HG02763 (cell line): ENCODE measurements around the gene ATRNL1.

Experiments used
- ATAC-seq: cut with Tn5 transposase; IDR thresholded peaks from one replicate; pipeline ENCODE4 v1.9.1; 2021; ENCODE audit warnings: mild to moderate bottlenecking, moderate library complexity; ENCODE audit not compliant: unreplicated experiment

Gene ATRNL1

GRCh38 chr10:115829521-115830205, 736.5 kb downstream of the ATRNL1 start:
- ATAC-seq = no peak

- no peak for ATAC-seq
Observed at GRCh38 chr10:115830265-115830970, 737.3 kb downstream of the ATRNL1 start.

GRCh38 chr10:115831016-115831415, 737.9 kb downstream of the ATRNL1 start:
- ATAC-seq = no peak

DNA sequence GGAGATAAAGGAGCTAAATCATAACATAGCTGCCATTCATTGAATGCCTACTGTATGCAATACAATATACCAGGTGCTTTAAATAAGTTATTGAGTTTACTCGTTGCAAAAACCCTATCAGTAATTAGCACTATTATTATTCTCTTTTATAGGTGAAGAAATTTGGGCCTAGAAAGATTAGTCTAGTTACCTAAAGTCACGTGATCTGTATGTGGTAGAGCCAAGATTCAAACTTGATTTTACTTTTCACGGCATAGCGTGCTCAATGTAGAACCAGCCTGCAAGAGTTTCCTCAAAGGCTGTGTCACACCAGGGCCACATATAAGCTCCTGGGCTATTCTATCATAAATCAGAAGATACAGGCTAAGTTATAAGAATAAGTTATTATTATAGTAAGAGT, 740.0 kb downstream of the ATRNL1 start:
- ATAC-seq = no peak

DNA sequence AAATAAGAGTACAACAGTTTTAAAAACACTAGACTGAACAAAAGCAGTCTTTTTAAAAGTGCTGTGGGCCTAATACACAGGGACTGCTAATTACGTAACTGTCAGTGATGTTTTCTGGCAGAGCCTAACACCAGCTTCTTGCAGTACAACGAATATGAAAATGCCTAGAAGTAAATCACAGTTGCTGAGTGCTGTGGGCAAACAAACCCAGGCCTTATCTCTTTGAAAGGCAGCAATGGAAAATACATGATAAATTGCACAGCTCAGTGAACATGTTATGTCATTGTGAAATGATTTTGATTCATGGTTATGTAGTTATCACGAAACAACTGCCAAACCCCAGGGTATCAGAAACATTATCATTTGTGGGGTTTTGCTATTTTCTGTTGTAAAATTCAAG, 751.4 kb downstream of the ATRNL1 start:
- no peak for ATAC-seq

- ATAC-seq = no peak
Observed at GRCh38 chr10:115845921-115846320, 752.8 kb downstream of the ATRNL1 start.

DNA sequence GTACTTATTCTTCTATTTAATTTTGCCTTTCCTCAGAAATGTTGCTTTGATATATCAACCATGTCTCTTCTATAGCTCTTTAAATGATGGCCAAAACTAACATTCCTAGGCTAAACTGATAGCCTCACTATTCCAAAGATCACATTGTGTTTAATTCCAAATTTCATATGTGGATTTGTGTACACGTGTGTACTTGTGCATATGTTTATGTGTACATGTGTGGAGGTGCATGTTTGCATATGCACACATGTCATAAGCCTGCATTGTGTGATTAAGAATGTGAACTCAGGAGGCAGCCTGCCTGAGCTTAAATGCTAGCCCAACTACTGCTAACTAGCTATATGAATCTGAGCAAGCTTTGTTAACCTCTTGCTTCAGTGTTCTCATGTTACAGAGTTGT, 753.4 kb downstream of the ATRNL1 start:
- no peak for ATAC-seq

DNA sequence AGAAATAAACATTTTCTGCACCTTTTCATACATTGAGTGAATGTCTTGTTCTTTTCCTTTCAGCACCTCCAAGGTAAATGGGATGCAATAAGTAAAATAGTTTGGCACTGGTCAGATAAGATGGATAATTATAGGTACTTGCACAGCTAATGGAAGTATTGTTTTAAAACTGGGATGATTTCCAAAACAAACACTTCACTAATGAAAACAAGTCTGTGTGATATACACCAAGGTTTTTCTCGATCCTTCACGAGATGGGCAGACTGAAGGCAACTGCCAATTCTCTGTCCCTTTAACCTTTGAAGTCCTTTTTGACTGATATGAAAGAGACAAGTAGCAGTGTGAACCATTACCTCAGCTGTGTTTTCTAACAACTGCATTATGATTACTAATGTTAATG, 756.0 kb downstream of the ATRNL1 start:
- ATAC-seq = no peak

DNA sequence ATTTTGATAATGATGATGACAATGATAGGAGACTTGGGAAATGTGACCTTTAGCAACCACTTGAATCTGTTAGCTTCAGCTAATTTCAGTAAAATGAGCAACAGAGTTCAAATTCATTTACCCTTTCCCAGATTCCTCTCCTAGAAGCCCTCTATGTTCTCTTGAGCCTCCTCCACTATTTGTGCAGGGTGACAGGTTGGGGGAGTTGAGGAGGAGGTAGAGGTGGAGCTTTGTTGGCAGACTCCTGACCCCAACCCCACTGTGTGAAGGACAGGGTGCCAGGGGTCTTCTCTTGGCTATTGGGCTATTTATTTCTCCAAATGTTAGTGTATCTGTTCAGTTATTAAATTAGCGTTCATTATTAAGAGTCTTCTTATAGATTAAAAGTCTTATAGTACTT, 757.5 kb downstream of the ATRNL1 start:
- ATAC-seq = no peak

- no peak for ATAC-seq
Observed at GRCh38 chr10:115851695-115852094, 758.5 kb downstream of the ATRNL1 start.

- ATAC-seq = no peak
Observed at GRCh38 chr10:115854740-115855435, 761.7 kb downstream of the ATRNL1 start.

GRCh38 chr10:115856580-115856979, 763.4 kb downstream of the ATRNL1 start:
- ATAC-seq = no peak

- ATAC-seq = no peak
Observed at GRCh38 chr10:115857856-115858255, 764.7 kb downstream of the ATRNL1 start.

DNA sequence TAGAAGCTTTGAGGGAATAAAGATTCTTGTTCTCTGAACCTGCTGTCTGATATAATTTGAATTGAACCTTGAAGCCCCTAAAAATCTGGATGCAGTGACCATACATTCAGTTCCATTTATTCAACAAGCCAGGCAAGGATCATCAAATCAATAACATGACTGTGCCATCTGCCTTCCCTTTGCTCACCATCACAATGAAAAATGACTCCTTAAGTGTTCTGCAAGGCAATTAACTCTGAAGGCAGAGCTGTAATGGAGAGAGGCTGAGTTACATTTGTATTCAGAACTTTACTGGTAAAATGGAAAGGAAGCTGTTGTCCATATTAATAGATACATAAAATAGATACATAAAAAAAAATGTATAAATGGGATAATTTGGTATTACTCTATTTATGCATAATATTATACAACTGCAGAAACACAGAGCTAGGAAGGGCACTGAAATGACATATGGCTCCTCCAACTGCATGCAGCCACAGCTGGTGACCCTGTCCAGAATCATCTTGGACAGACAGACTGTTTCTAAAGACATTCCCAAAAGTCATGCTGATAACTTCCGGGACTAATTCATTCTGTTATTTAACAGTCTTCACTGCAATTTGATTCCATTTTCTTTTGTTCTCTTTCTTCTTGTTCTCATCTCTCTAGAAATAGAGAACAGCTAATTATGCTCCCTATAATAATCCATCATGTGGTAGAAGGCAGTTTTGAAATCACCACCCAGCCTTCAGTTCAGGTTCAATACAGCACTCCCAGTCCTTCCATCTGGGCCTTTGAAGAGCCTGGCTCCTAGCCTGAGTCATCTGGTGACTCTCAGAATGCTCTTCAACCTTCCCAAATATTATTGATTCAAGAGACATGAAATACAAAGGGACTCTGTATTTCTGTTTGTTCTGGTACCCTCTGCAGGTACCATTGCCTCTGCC, 767.3 kb downstream of the ATRNL1 start:
- ATAC-seq = no peak

DNA sequence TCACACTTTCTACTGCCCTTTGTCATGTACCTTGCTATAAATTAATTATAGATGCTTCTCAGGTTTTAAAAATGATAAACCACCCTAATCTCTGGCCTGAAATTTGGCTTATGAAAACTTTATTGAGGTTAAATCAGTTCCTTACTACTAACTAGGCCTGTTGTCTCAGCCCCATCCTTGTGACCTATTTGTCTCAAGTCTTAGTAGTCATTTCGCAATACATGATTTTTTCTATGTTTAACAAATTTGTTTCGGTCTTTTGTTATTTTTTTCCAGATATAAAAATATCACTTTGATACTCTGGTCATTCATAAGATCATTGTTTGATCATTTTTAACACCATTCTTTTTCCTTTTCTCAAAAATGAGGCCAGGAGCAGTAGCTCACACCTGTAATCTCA, 768.3 kb downstream of the ATRNL1 start:
- ATAC-seq = no peak

DNA sequence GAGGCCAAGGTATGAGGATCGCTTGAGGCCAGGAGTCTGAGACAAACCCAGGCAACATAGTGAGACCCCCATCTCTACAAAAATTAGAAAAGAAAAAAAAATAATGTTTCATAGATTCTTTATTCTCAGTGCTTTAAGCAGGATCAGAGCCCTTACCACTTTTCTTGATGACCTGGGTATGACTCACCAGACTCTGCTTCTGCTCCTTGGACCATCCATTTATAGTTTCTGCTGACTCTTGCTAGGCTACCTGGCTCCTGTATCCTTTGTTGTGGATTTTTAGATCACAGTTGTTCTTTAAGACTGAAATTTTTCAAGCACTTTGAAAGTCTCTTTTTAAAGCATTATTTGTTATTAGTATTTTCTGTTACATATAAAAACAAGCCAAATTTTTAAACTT, 768.7 kb downstream of the ATRNL1 start:
- no peak for ATAC-seq

DNA sequence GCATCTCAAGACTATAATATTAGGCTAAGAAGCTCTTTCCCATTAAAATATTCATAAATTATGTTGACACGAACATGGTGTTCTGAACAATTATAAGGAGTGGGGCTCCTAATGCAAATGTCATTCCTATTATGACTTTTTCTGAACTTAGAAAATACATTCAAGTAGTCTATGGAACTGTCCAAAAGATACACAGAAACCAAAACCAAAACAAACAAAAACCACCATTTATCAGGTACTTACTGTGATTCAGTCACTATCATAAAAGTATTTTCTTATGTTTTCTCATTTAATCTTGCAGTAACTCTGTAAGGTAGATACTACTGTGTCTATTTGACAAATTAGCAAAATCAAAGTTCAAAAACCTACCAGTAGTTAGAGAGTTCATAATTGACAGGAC, 773.0 kb downstream of the ATRNL1 start:
- no peak for ATAC-seq

DNA sequence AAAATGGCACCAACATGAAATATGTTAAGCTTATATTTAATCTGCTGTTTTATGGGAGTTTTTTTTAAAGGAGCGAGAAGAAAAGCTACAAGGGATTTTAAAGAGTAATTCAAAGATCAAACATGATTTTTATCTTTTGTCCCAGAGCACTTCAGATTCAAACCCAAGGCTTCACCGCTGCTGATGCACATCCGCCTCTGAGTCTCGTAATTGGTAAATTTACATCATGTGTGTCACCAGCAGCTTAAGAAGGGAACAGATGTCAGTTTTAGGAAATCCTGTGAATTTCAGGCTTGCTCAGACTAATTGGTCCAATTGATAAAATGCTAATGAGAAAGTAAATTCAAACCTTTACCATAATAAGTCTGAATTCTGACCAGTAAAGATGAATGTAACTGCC, 773.5 kb downstream of the ATRNL1 start:
- ATAC-seq = no peak

GRCh38 chr10:115867305-115867704, 774.1 kb downstream of the ATRNL1 start:
- no peak for ATAC-seq

DNA sequence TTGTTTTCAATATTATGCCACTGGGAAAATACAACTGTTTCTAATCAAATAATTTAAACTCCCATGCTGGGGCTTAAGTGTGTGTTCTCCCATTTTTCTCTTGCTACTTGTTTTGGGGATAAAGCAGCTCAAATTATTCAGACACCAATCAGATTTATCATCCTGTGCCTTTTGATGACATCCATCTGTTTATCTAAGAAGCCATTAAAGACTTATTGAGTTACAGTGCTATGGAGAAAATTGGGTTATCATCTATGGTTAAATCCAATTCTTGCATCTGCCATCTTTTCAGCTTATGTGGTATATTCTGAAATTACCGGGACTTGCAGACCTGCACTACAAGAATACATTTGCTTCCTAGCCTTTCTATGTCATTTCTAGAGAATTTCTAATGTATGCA, 778.7 kb downstream of the ATRNL1 start:
- no peak for ATAC-seq

- no peak for ATAC-seq
Observed at GRCh38 chr10:115875172-115875571, 782.0 kb downstream of the ATRNL1 start.
